ENCODE results near the gene CLN5. TPM values are rescaled to one million over a fixed set of nuclear protein-coding genes. Genes with fewer than 3 reads are reported as not detected.
"Not testable (repeated sequence)": the region's sequence is repeated elsewhere in the genome, so short reads cannot be mapped to it uniquely, and the experiment has no call there.

The CLN5 gene
- total RNA-seq, 3 donors from 2014 or later: 14.7 to 18.7 (median 17.1) TPM

- H3K36me3 Mint-ChIP-seq (ENCODE audit: insufficient read depth): peaks cover 16% of the 10 kb centered on the region
- ATAC-seq (no peak), DNase-seq (no peak)
- H3K9me3 Mint-ChIP-seq: no peaks in the 10 kb centered on the region
- peaks cover 40% of the 10 kb centered on the region for H3K4me1 Mint-ChIP-seq (ENCODE audit: low read depth)
- H3K27me3 Mint-ChIP-seq (ENCODE audit: low read depth): no peaks in the 10 kb centered on the region
- H3K4me3 Mint-ChIP-seq: peak overlapping the region; percentile 95
Measured at GRCh38 chr13:76993473-76993872, 1.6 kb downstream of the CLN5 start.

GRCh38 chr13:76994281-76994680 is 2.4 kb downstream of the CLN5 start:
- Mint-ChIP-seq H3K27me3 (ENCODE audit: low read depth) (no peaks in the 10 kb centered on the region), H3K9me3 (no peaks in the 10 kb centered on the region), H3K4me3 (peak overlapping the region; percentile 47), H3K36me3 (ENCODE audit: insufficient read depth) (peaks cover 24% of the 10 kb centered on the region), H3K4me1 (ENCODE audit: low read depth) (peaks cover 41% of the 10 kb centered on the region)
- DNase-seq (no peak), ATAC-seq (no peak)

- ATAC-seq: no peak
- H3K4me1 Mint-ChIP-seq (ENCODE audit: low read depth): peaks cover 23% of the 10 kb centered on the region
- no peaks in the 10 kb centered on the region for H3K27me3 Mint-ChIP-seq (ENCODE audit: low read depth)
- H3K36me3 Mint-ChIP-seq (ENCODE audit: insufficient read depth): peaks cover 37% of the 10 kb centered on the region
- no peak overlapping the region for H3K4me3 Mint-ChIP-seq
- H3K9me3 Mint-ChIP-seq: no peaks in the 10 kb centered on the region
- DNase-seq: no peak
Measured at GRCh38 chr13:77000475-77000874, 8.6 kb downstream of the CLN5 start.

GRCh38 chr13:77001540-77001939 is 9.7 kb downstream of the CLN5 start:
- no peak for ATAC-seq
- Mint-ChIP-seq H3K4me1 (ENCODE audit: low read depth) (peaks cover 26% of the 10 kb centered on the region), H3K4me3 (no peak overlapping the region), H3K27me3 (ENCODE audit: low read depth) (no peaks in the 10 kb centered on the region), H3K9me3 (no peaks in the 10 kb centered on the region), H3K36me3 (ENCODE audit: insufficient read depth) (peaks cover 35% of the 10 kb centered on the region)
- no peak for DNase-seq

- Mint-ChIP-seq H3K4me3 (no peak overlapping the region), H3K36me3 (ENCODE audit: insufficient read depth) (peaks cover 35% of the 10 kb centered on the region), H3K9me3 (no peaks in the 10 kb centered on the region), H3K27me3 (ENCODE audit: low read depth) (no peaks in the 10 kb centered on the region), H3K4me1 (ENCODE audit: low read depth) (peaks cover 27% of the 10 kb centered on the region)
- DNase-seq (no peak), ATAC-seq (peak in 1 of 2 donors; percentile 30)
Measured at GRCh38 chr13:77001963-77002587, 10.2 kb downstream of the CLN5 start.

- ATAC-seq (no peak), DNase-seq (no peak)
- H3K4me1 Mint-ChIP-seq (ENCODE audit: low read depth): peaks cover 32% of the 10 kb centered on the region
- H3K4me3 Mint-ChIP-seq: no peak overlapping the region
- H3K27me3 Mint-ChIP-seq (ENCODE audit: low read depth): no peaks in the 10 kb centered on the region
- H3K9me3 Mint-ChIP-seq: no peaks in the 10 kb centered on the region
- peaks cover 37% of the 10 kb centered on the region for H3K36me3 Mint-ChIP-seq (ENCODE audit: insufficient read depth)
Measured at GRCh38 chr13:77002590-77003190, 10.8 kb downstream of the CLN5 start.

GRCh38 chr13:77008337-77008736 is 16.5 kb downstream of the CLN5 start:
- not testable (repeated sequence) for H3K27me3 Mint-ChIP-seq (ENCODE audit: low read depth); H3K4me3 Mint-ChIP-seq; DNase-seq; H3K9me3 Mint-ChIP-seq
- peaks cover 31% of the 10 kb centered on the region for H3K4me1 Mint-ChIP-seq (ENCODE audit: low read depth)
- peaks cover 32% of the 10 kb centered on the region for H3K36me3 Mint-ChIP-seq (ENCODE audit: insufficient read depth)
- peak in 1 of 2 donors; percentile 44 for ATAC-seq

GRCh38 chr13:77009011-77009410 is 17.1 kb downstream of the CLN5 start:
- Mint-ChIP-seq H3K9me3 (no peaks in the 10 kb centered on the region), H3K27me3 (ENCODE audit: low read depth) (no peaks in the 10 kb centered on the region), H3K4me1 (ENCODE audit: low read depth) (peaks cover 35% of the 10 kb centered on the region), H3K36me3 (ENCODE audit: insufficient read depth) (peaks cover 37% of the 10 kb centered on the region), H3K4me3 (no peak overlapping the region)
- ATAC-seq (peak; percentile 83 to 93), DNase-seq (no peak)

GRCh38 chr13:77009719-77010118 is 17.8 kb downstream of the CLN5 start:
- H3K4me1 Mint-ChIP-seq (ENCODE audit: low read depth): peaks cover 37% of the 10 kb centered on the region
- ATAC-seq: not testable (repeated sequence)

GRCh38 chr13:77013853-77014542 is 22.1 kb downstream of the CLN5 start:
- DNase-seq (no peak), ATAC-seq (no peak)
- Mint-ChIP-seq H3K4me1 (ENCODE audit: low read depth) (peaks cover 40% of the 10 kb centered on the region), H3K27me3 (ENCODE audit: low read depth) (no peaks in the 10 kb centered on the region), H3K4me3 (no peak overlapping the region), H3K36me3 (ENCODE audit: insufficient read depth) (peaks cover 50% of the 10 kb centered on the region), H3K9me3 (no peaks in the 10 kb centered on the region)

More at GRCh38 chr13:77009719-77010118, 17.8 kb downstream of the CLN5 start:
- not testable (repeated sequence) for H3K4me3 Mint-ChIP-seq; H3K9me3 Mint-ChIP-seq; DNase-seq; H3K27me3 Mint-ChIP-seq (ENCODE audit: low read depth)
- H3K36me3 Mint-ChIP-seq (ENCODE audit: insufficient read depth): peaks cover 43% of the 10 kb centered on the region

GRCh38 chr13:77014906-77015685 is 23.2 kb downstream of the CLN5 start:
- Mint-ChIP-seq H3K4me1 (ENCODE audit: low read depth) (peaks cover 42% of the 10 kb centered on the region), H3K9me3 (no peaks in the 10 kb centered on the region), H3K27me3 (ENCODE audit: low read depth) (no peaks in the 10 kb centered on the region), H3K4me3 (no peak overlapping the region), H3K36me3 (ENCODE audit: insufficient read depth) (peaks cover 42% of the 10 kb centered on the region)
- DNase-seq (no peak), ATAC-seq (no peak)

GRCh38 chr13:77016251-77016812 is 24.5 kb downstream of the CLN5 start:
- H3K36me3 Mint-ChIP-seq (ENCODE audit: insufficient read depth): peaks cover 40% of the 10 kb centered on the region
- no peak for DNase-seq
- no peaks in the 10 kb centered on the region for H3K9me3 Mint-ChIP-seq
- ATAC-seq: no peak
- peaks cover 51% of the 10 kb centered on the region for H3K4me1 Mint-ChIP-seq (ENCODE audit: low read depth)
- H3K4me3 Mint-ChIP-seq: no peak overlapping the region
- H3K27me3 Mint-ChIP-seq (ENCODE audit: low read depth): no peaks in the 10 kb centered on the region

GRCh38 chr13:77016888-77017623 is 25.2 kb downstream of the CLN5 start:
- Mint-ChIP-seq H3K4me3 (no peak overlapping the region), H3K9me3 (no peaks in the 10 kb centered on the region), H3K36me3 (ENCODE audit: insufficient read depth) (peaks cover 38% of the 10 kb centered on the region), H3K4me1 (ENCODE audit: low read depth) (peaks cover 58% of the 10 kb centered on the region), H3K27me3 (ENCODE audit: low read depth) (no peaks in the 10 kb centered on the region)
- DNase-seq: no peak
- ATAC-seq: no peak

Data from activated T-cell treated with anti-CD3 and anti-CD28 coated beads, Interleukin-2, amount 50 U/mL, for 4 hours (primary cell).